Measurements from ENCODE around the gene ZGRF1.

- TF ChIP-seq, protein P1, sequence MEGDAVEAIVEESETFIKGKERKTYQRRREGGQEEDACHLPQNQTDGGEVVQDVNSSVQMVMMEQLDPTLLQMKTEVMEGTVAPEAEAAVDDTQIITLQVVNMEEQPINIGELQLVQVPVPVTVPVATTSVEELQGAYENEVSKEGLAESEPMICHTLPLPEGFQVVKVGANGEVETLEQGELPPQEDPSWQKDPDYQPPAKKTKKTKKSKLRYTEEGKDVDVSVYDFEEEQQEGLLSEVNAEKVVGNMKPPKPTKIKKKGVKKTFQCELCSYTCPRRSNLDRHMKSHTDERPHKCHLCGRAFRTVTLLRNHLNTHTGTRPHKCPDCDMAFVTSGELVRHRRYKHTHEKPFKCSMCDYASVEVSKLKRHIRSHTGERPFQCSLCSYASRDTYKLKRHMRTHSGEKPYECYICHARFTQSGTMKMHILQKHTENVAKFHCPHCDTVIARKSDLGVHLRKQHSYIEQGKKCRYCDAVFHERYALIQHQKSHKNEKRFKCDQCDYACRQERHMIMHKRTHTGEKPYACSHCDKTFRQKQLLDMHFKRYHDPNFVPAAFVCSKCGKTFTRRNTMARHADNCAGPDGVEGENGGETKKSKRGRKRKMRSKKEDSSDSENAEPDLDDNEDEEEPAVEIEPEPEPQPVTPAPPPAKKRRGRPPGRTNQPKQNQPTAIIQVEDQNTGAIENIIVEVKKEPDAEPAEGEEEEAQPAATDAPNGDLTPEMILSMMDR (conservative IDR thresholded peaks at IDR 0.05 in 1 of 2, IDR thresholded peaks at IDR 0.05 in 1 of 2; ENCODE audit: extremely low read depth in 1 of 2, insufficient read depth in 1 of 2, low read depth in 1 of 2, low read length in 2 of 2), result no peak
- no peak for TF ChIP-seq EZH2 (IDR thresholded peaks at IDR 0.05; ENCODE audit: borderline replicate concordance, low read length)
These were observed 45.1 kb downstream of the ZGRF1 start for GRCh38 chr4:112591593-112591992.

All from mammary epithelial cell (primary cell).